CD14-positive monocyte (primary cell): ENCODE data around the gene CNOT6L. TPM values are rescaled to one million over a fixed set of nuclear protein-coding genes. Genes with fewer than 3 reads are reported as not detected.

Experiments
- DNase-seq, 3 donors: peaks; one replicate each; pipeline ENCODE4 v3.0.0-alpha.2; 2011 to 2022
- H2AFZ ChIP-seq: 2 replicates; pipeline ENCODE4 v1.6.0; 2012; ENCODE audit warnings: mild to moderate bottlenecking, low read depth, low read length, inconsistent platforms; ENCODE audit not compliant: insufficient read depth, poor library complexity, severe bottlenecking
- H3K27ac ChIP-seq, 2 donors: 1 replicate in 1 of 2; 2 replicates in 1 of 2; pipeline ENCODE4 v1.5.1; 2012 to 2013; ENCODE audit warnings: low read length in 2 of 2, control low read depth in 1 of 2, inconsistent platforms in 1 of 2, low read depth in 1 of 2, mild to moderate bottlenecking in 1 of 2
- H3K27me3 ChIP-seq, 2 donors: one replicate each; pipeline versions ENCODE4 v1.6.0 to v1.6.1; 2011 to 2013; ENCODE audit warnings: low read length in 2 of 2; ENCODE audit not compliant: control insufficient read depth in 2 of 2, insufficient read depth in 2 of 2
- H3K36me3 ChIP-seq, 2 donors: replicated peaks in 1 of 2; 1 replicate in 1 of 2; 2 replicates in 1 of 2; pipeline versions ENCODE4 v1.5.1 to v1.6.1; 2012 to 2013; ENCODE audit warnings: low read length in 2 of 2, control low read depth in 1 of 2, inconsistent platforms in 1 of 2, mild to moderate bottlenecking in 1 of 2; ENCODE audit not compliant: insufficient read depth in 2 of 2, control insufficient read depth in 1 of 2
- H3K4me1 ChIP-seq, 2 donors: 1 replicate in 1 of 2; 2 replicates in 1 of 2; pipeline versions ENCODE4 v1.5.1 to v1.6.1; 2012 to 2013; ENCODE audit warnings: low read length in 2 of 2, control low read depth in 1 of 2, inconsistent platforms in 1 of 2, mild to moderate bottlenecking in 1 of 2, moderate library complexity in 1 of 2; ENCODE audit not compliant: insufficient read depth in 2 of 2, control insufficient read depth in 1 of 2
- H3K4me2 ChIP-seq: replicated peaks from 2 replicates; pipeline ENCODE3; 2012; ENCODE audit warnings: low read length, moderate library complexity, mild to moderate bottlenecking; ENCODE audit not compliant: poor library complexity, severe bottlenecking; ENCODE audit errors: extremely low read depth
- H3K4me3 ChIP-seq, 3 experiments: fragments of 200-600 bp in 1 of 3; sonication (generic) in 1 of 3; replicated peaks in 1 of 3; 1 replicate in 2 of 3; 2 replicates in 1 of 3; pipeline ENCODE4 v1.5.1; 2011 to 2013; ENCODE audit warnings: low read length in 3 of 3, mild to moderate bottlenecking in 3 of 3, control low read depth in 2 of 3, low read depth in 2 of 3, inconsistent platforms in 1 of 3, moderate library complexity in 1 of 3
- H3K79me2 ChIP-seq: 2 replicates; pipeline ENCODE4 v1.6.0; 2012; ENCODE audit warnings: mild to moderate bottlenecking, control low read depth, inconsistent platforms, low read length, moderate library complexity; ENCODE audit not compliant: insufficient read depth
- H3K9ac ChIP-seq: 2 replicates; pipeline ENCODE4 v1.6.0; 2017; ENCODE audit warnings: low read length, mild to moderate bottlenecking; ENCODE audit not compliant: insufficient read depth, poor library complexity, severe bottlenecking
- H3K9me3 ChIP-seq, 2 donors: replicated peaks in 1 of 2; 1 replicate in 1 of 2; 2 replicates in 1 of 2; pipeline versions ENCODE4 v1.5.1 to v1.6.1; 2012 to 2013; ENCODE audit warnings: low read length in 2 of 2, control low read depth in 1 of 2; ENCODE audit not compliant: control insufficient read depth in 1 of 2, insufficient read depth in 1 of 2
- H4K20me1 ChIP-seq: 2 replicates; pipeline ENCODE4 v1.6.0; 2012; ENCODE audit warnings: mild to moderate bottlenecking, low read length, control low read depth, moderate library complexity; ENCODE audit not compliant: insufficient read depth
- H3K27ac Mint-ChIP-seq, 7 donors: one replicate each; pipeline ENCODE4 v1.8.0; 2020; ENCODE audit warnings: mild to moderate bottlenecking in 7 of 7, mixed read lengths in 7 of 7, moderate library complexity in 6 of 7, inconsistent platforms in 2 of 7
- H3K27me3 Mint-ChIP-seq, 3 donors: one replicate each; pipeline ENCODE4 v1.8.0; 2021 to 2022; ENCODE audit warnings: low read depth in 3 of 3, mild to moderate bottlenecking in 3 of 3, mixed read lengths in 3 of 3, moderate library complexity in 3 of 3, inconsistent platforms in 1 of 3
- H3K36me3 Mint-ChIP-seq, 2 donors: one replicate each; pipeline ENCODE4 v1.8.0; 2020; ENCODE audit warnings: mixed read lengths in 2 of 2, inconsistent platforms in 1 of 2, mild to moderate bottlenecking in 1 of 2
- H3K4me1 Mint-ChIP-seq: one replicate; pipeline ENCODE4 v1.8.0; 2020; ENCODE audit warnings: mild to moderate bottlenecking, mixed read lengths
- H3K4me3 Mint-ChIP-seq, 2 donors: one replicate each; pipeline ENCODE4 v1.8.0; 2020; ENCODE audit warnings: mild to moderate bottlenecking in 2 of 2, mixed read lengths in 2 of 2, moderate library complexity in 1 of 2
- H3K9me3 Mint-ChIP-seq, 7 donors: one replicate each; pipeline ENCODE4 v1.8.0; 2020 to 2022; ENCODE audit warnings: mixed read lengths in 7 of 7, mild to moderate bottlenecking in 6 of 7, moderate library complexity in 6 of 7, inconsistent platforms in 2 of 7
- CTCF ChIP-seq: fragments of 200-600 bp; IDR thresholded peaks from one replicate; pipeline ENCODE4 v1.8.0; 2022; ENCODE audit warnings: antibody characterized with exemption, mild to moderate bottlenecking
- WGBS: methylation state at CpG from one replicate; pipeline ENCODE4 v1.1.5; 2013; ENCODE audit warnings: missing lambda C conversion rate; ENCODE audit not compliant: insufficient coverage; 5-methylcytosine and 5-hydroxymethylcytosine counted together
- intact Hi-C, 2 donors: fragments of 100-400 bp; cut with micrococcal nuclease; formaldehyde crosslinking; loops; one replicate each; pipeline versions ENCODE4 v1.15.0 to v1.15.1; 2023
- polyA plus RNA-seq, 3 donors: library from polyadenylated mRNA; depleted of rRNA in 1 of 3; unstranded in 2 of 3; stranded (reverse) in 1 of 3; fragments of 300-500 nt in 2 of 3; fragments of >200 nt in 1 of 3; fragmentation: Illumina TruSeq in 2 of 3; gene quantifications; 1 replicate in 2 of 3; 2 replicates in 1 of 3; pipeline ENCODE4 v1.2.3, GENCODE V29; 2012 to 2021

The CNOT6L gene
- polyA plus RNA-seq, 3 donors = 16.1 to 26.4 (median 26.3) TPM

GRCh38 chr4:77805840-77806239 is 13.3 kb downstream of the CNOT6L start:
- intact Hi-C loops = no loop called here
- Histone ChIP-seq H3K9me3 (no peaks in the 10 kb centered on the region), H3K4me2 (no peak overlapping the region), H3K27me3 (no peaks in the 10 kb centered on the region), H3K4me1 (peaks cover 13 to 25% of the 10 kb centered on the region in 2 donors), H3K79me2 (peaks cover 100% of the 10 kb centered on the region), H4K20me1 (peaks cover 96% of the 10 kb centered on the region), H3K27ac (peak overlapping the region in 1 of 2 donors; percentile 29), H3K9ac (no peak overlapping the region), H3K4me3 (no peak overlapping the region), H2AFZ (no peak overlapping the region), H3K36me3 (peaks cover 0 to 15% of the 10 kb centered on the region in 2 donors)
- TF ChIP-seq CTCF = no peak
- peaks cover 25% of the 10 kb centered on the region for H3K4me1 Mint-ChIP-seq
- H3K9me3 Mint-ChIP-seq = no peaks in the 10 kb centered on the region
- H3K36me3 Mint-ChIP-seq = peaks cover 7 to 24% of the 10 kb centered on the region in 2 donors
- no peak overlapping the region for H3K4me3 Mint-ChIP-seq
- H3K27me3 Mint-ChIP-seq = no peaks in the 10 kb centered on the region
- H3K27ac Mint-ChIP-seq = peak overlapping the region in 3 of 7 donors; percentile 51 to 76 (median 74)
- 8% methylated on average over 3 of the region's 8 CpGs for WGBS
- no peak for DNase-seq

GRCh38 chr4:77804471-77804870 is 14.7 kb downstream of the CNOT6L start:
- peaks cover 0 to 9% of the 10 kb centered on the region in 2 donors for H3K36me3 ChIP-seq
- no peak for TF ChIP-seq CTCF
- intact Hi-C loops = no loop called here
- H3K9me3 ChIP-seq = no peaks in the 10 kb centered on the region
- no peaks in the 10 kb centered on the region for H3K9me3 Mint-ChIP-seq
- H3K27ac Mint-ChIP-seq = no peak overlapping the region
- no peak overlapping the region for H3K4me3 Mint-ChIP-seq
- H3K36me3 Mint-ChIP-seq = peaks cover 3 to 19% of the 10 kb centered on the region in 2 donors
- peaks cover 100% of the 10 kb centered on the region for H4K20me1 ChIP-seq
- no peaks in the 10 kb centered on the region for H3K27me3 Mint-ChIP-seq
- H2AFZ ChIP-seq = no peak overlapping the region
- H3K27me3 ChIP-seq = no peaks in the 10 kb centered on the region
- no peak overlapping the region for H3K9ac ChIP-seq
- DNase-seq = no peak
- H3K4me1 ChIP-seq = peaks cover 15 to 29% of the 10 kb centered on the region in 2 donors
- peaks cover 27% of the 10 kb centered on the region for H3K4me1 Mint-ChIP-seq
- H3K79me2 ChIP-seq = peaks cover 100% of the 10 kb centered on the region
- H3K27ac ChIP-seq = no peak overlapping the region
- no peak overlapping the region for H3K4me3 ChIP-seq
- no peak overlapping the region for H3K4me2 ChIP-seq
